ENCODE measurements around the gene STAB1.

The STAB1 gene

DNA sequence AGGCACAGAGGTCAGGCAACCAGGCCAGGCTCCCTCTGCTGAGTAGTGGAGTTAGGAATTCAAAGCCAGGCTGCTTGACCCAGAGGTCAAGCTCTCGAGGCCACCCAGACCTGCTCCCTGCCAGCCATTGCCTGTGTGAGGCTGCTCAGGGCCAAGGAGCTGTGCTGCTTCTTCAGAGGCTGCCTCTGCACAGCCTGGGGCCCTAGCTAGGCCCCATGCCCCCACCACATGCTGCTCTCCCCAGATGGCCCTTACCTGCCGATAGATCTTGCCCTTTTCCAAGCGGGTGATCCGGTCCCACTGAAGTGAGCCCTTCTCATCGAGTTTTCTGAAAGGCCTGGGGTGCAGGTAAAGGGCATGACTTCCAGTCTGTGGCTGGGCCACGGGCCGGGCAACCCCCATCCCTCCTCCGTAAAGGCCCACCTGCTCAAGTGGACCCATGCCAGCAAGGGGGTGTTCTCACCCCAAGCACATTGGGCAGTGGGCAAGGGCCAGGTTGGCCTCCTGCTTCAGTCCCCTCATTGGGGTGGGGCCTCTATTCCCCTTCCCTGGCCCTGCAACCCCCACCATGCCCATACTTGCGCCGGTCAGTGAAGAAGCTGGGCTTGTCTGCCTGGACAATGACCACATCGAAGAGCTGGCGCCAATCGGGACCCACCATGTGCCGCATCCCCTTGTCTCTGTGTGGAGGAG, 32.0 kb downstream of the STAB1 start:
- no peak for TF ChIP-seq EZH2phosphoT487 (IDR thresholded peaks at IDR 0.05; ENCODE audit: borderline replicate concordance)
- TF ChIP-seq CTCF (conservative IDR thresholded peaks at IDR 0.05; ENCODE audit: low read length) = no peak
- no peaks in the 10 kb centered on the region for H3K36me3 ChIP-seq (ENCODE audit: insufficient read depth, low read length)
- H3K9ac ChIP-seq (ENCODE audit: low read depth, low read length, poor library complexity, severe bottlenecking) = no peak overlapping the region
- no peak overlapping the region for H3K4me3 ChIP-seq (ENCODE audit: low read length, poor library complexity, severe bottlenecking)
- H3F3A ChIP-seq (ENCODE audit: low read depth) = no peaks in the 10 kb centered on the region
- H3K9me3 ChIP-seq (ENCODE audit: insufficient read depth, low read depth, low read length) = no peaks in the 10 kb centered on the region
- H2AFZ ChIP-seq (ENCODE audit: low read length) = no peak overlapping the region
- H4K20me1 ChIP-seq (ENCODE audit: insufficient read depth, low read length, poor library complexity, severe bottlenecking) = no peaks in the 10 kb centered on the region
- no peaks in the 10 kb centered on the region for H3K9me2 ChIP-seq (replicated peaks; ENCODE audit: low read depth, low read length)
- H3K27me3 ChIP-seq (ENCODE audit: insufficient read depth, low read length, poor library complexity, severe bottlenecking) = no peaks in the 10 kb centered on the region
- H3K4me2 ChIP-seq (ENCODE audit: low read depth, low read length, poor library complexity, severe bottlenecking) = no peak overlapping the region
- H3K79me2 ChIP-seq (ENCODE audit: insufficient read depth, low read length) = no peaks in the 10 kb centered on the region
- H3K4me1 ChIP-seq (ENCODE audit: insufficient read depth, low read length, poor library complexity, severe bottlenecking) = no peaks in the 10 kb centered on the region

- Histone ChIP-seq H4K20me1 (ENCODE audit: insufficient read depth, low read length, poor library complexity, severe bottlenecking) (no peaks in the 10 kb centered on the region), H3K36me3 (ENCODE audit: insufficient read depth, low read length) (no peaks in the 10 kb centered on the region), H3K4me1 (ENCODE audit: insufficient read depth, low read length, poor library complexity, severe bottlenecking) (no peaks in the 10 kb centered on the region), H3K79me2 (ENCODE audit: insufficient read depth, low read length) (no peaks in the 10 kb centered on the region), H3K27me3 (ENCODE audit: insufficient read depth, low read length, poor library complexity, severe bottlenecking) (no peaks in the 10 kb centered on the region), H3K4me2 (ENCODE audit: low read depth, low read length, poor library complexity, severe bottlenecking) (no peak overlapping the region), H3K9me2 (replicated peaks; ENCODE audit: low read depth, low read length) (no peaks in the 10 kb centered on the region), H3K9ac (ENCODE audit: low read depth, low read length, poor library complexity, severe bottlenecking) (no peak overlapping the region), H3F3A (ENCODE audit: low read depth) (no peaks in the 10 kb centered on the region), H2AFZ (ENCODE audit: low read length) (no peak overlapping the region), H3K9me3 (ENCODE audit: insufficient read depth, low read depth, low read length) (no peaks in the 10 kb centered on the region), H3K4me3 (ENCODE audit: low read length, poor library complexity, severe bottlenecking) (no peak overlapping the region)
- TF ChIP-seq CTCF (conservative IDR thresholded peaks at IDR 0.05; ENCODE audit: low read length) = no peak
Observed at GRCh38 chr3:52527732-52528585, 32.8 kb downstream of the STAB1 start.

DNA sequence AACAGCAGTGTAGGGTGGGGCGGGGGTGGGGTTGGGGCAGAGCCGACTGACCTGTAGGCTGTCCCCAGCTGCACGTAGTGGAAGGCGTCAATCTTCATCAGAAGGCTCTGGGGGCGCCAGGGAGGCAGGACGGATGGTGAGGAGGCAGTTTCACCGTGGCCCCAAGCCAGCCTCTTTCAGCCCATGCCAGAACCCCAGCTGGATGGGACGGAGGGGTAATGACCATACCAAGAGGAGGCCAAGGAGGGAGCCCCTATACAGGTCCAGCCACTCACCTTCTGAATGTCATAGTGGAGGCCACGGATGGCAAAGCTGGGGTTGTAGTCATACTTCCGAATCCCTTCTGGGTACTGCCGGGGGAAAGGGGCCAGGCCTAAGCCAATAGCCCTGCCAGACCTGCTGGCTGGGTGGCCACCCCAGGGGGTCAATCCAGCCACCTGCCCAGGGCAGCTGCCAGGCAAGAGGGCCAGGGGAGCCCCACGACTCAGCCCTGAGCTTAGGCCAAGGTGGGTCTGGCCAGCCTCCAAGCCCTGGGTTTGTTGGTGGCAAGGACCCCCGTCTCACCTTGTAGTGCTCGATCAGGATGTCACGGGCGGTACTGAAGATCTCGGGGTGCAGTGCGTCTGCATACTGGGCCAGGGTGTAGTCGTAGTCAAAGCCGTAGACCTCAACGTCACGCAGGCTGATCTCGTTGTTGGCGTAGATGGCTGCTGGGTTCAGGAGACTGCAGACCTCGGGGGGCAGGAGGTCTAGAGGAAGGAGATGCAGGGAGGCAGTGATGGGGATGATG, 33.6 kb downstream of the STAB1 start:
- Histone ChIP-seq H3K36me3 (ENCODE audit: insufficient read depth, low read length) (no peaks in the 10 kb centered on the region), H3K4me1 (ENCODE audit: insufficient read depth, low read length, poor library complexity, severe bottlenecking) (no peaks in the 10 kb centered on the region), H3K4me2 (ENCODE audit: low read depth, low read length, poor library complexity, severe bottlenecking) (no peak overlapping the region), H3K79me2 (ENCODE audit: insufficient read depth, low read length) (no peaks in the 10 kb centered on the region), H3K9me3 (ENCODE audit: insufficient read depth, low read depth, low read length) (no peaks in the 10 kb centered on the region), H3K9ac (ENCODE audit: low read depth, low read length, poor library complexity, severe bottlenecking) (no peak overlapping the region), H3K9me2 (replicated peaks; ENCODE audit: low read depth, low read length) (no peaks in the 10 kb centered on the region), H3K27me3 (ENCODE audit: insufficient read depth, low read length, poor library complexity, severe bottlenecking) (no peaks in the 10 kb centered on the region), H3F3A (ENCODE audit: low read depth) (no peaks in the 10 kb centered on the region), H4K20me1 (ENCODE audit: insufficient read depth, low read length, poor library complexity, severe bottlenecking) (no peaks in the 10 kb centered on the region), H2AFZ (ENCODE audit: low read length) (no peak overlapping the region), H3K4me3 (ENCODE audit: low read length, poor library complexity, severe bottlenecking) (no peak overlapping the region)
- TF ChIP-seq CTCF (conservative IDR thresholded peaks at IDR 0.05; ENCODE audit: low read length) = no peak
- TF ChIP-seq EZH2phosphoT487 (IDR thresholded peaks at IDR 0.05; ENCODE audit: borderline replicate concordance) = no peak

Data from Loucy (cell line).